ENCODE data around the gene FKRP.

DNA sequence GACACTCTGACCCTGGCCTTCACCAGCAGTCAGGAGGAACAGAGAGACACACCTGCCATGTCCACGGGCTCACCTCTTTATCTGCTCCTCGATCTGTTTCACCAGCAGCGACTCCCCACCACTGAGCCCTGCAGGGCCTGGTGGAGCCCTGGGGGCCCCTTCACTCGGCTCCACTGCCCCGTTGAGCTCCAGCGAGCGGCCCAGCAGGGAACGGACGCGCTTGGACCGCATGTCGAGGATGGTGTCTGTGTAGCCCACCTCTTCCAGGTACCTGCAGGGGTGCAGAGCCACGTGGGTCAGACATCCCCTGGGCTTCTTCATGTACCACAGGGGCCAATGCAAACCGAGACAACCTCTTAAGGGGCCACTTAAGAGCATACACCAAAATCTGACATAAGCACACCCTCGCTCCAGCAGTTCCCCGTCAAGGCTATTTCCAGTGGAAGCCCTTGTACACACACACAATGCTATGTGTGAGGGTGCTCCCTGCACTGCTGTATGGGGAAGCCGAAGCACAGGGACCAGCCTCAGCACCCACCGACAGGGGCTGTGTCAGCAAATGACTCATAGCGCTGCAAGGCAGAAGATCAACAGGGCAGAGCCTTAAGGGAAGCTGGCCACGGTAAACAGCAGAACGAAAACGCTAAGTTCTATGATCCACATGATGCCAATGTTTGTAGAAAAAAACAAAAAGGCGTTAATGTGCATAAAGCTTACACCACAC, 12.7 kb upstream of the FKRP start:
- no peak for TF ChIP-seq POLR2AphosphoS5 (IDR thresholded peaks at IDR 0.05; ENCODE audit: low read depth, low read length)
- TF ChIP-seq POLR2A (IDR thresholded peaks at IDR 0.05; ENCODE audit: borderline replicate concordance, extremely low read depth, insufficient read depth, insufficient read length): no peak
- no peak for TF ChIP-seq EZH2 (IDR thresholded peaks at IDR 0.05)
- TF ChIP-seq YY1 (IDR thresholded peaks at IDR 0.05; ENCODE audit: extremely low read depth, insufficient replicate concordance, low read depth, low read length): no peak
- TF ChIP-seq, protein P1, sequence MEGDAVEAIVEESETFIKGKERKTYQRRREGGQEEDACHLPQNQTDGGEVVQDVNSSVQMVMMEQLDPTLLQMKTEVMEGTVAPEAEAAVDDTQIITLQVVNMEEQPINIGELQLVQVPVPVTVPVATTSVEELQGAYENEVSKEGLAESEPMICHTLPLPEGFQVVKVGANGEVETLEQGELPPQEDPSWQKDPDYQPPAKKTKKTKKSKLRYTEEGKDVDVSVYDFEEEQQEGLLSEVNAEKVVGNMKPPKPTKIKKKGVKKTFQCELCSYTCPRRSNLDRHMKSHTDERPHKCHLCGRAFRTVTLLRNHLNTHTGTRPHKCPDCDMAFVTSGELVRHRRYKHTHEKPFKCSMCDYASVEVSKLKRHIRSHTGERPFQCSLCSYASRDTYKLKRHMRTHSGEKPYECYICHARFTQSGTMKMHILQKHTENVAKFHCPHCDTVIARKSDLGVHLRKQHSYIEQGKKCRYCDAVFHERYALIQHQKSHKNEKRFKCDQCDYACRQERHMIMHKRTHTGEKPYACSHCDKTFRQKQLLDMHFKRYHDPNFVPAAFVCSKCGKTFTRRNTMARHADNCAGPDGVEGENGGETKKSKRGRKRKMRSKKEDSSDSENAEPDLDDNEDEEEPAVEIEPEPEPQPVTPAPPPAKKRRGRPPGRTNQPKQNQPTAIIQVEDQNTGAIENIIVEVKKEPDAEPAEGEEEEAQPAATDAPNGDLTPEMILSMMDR (IDR thresholded peaks at IDR 0.05 in 2 of 3, conservative IDR thresholded peaks at IDR 0.05 in 1 of 3; ENCODE audit: borderline replicate concordance in 1 of 3, insufficient read depth in 1 of 3, low read depth in 2 of 3, low read length in 2 of 3): no peak
- TF ChIP-seq RAD21 (IDR thresholded peaks at IDR 0.05; ENCODE audit: low read depth): no peak
- TF ChIP-seq, protein P2, sequence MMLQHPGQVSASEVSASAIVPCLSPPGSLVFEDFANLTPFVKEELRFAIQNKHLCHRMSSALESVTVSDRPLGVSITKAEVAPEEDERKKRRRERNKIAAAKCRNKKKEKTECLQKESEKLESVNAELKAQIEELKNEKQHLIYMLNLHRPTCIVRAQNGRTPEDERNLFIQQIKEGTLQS (IDR thresholded peaks at IDR 0.05): no peak
- TF ChIP-seq REST (IDR thresholded peaks at IDR 0.05; ENCODE audit: low read depth): no peak
- no peak for TF ChIP-seq FOSL1 (IDR thresholded peaks at IDR 0.05; ENCODE audit: low read depth)
- TF ChIP-seq, protein P3, sequence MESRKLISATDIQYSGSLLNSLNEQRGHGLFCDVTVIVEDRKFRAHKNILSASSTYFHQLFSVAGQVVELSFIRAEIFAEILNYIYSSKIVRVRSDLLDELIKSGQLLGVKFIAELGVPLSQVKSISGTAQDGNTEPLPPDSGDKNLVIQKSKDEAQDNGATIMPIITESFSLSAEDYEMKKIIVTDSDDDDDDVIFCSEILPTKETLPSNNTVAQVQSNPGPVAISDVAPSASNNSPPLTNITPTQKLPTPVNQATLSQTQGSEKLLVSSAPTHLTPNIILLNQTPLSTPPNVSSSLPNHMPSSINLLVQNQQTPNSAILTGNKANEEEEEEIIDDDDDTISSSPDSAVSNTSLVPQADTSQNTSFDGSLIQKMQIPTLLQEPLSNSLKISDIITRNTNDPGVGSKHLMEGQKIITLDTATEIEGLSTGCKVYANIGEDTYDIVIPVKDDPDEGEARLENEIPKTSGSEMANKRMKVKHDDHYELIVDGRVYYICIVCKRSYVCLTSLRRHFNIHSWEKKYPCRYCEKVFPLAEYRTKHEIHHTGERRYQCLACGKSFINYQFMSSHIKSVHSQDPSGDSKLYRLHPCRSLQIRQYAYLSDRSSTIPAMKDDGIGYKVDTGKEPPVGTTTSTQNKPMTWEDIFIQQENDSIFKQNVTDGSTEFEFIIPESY (IDR thresholded peaks at IDR 0.05; ENCODE audit: extremely low read depth, insufficient replicate concordance, low read length): no peak
- no peak for TF ChIP-seq ELF1 (IDR thresholded peaks at IDR 0.05; ENCODE audit: borderline replicate concordance, low read depth)
